GM12878 (cell line): ENCODE measurements around the gene PRKCB. TPM values are rescaled to one million over a fixed set of nuclear protein-coding genes. Genes with fewer than 3 reads are reported as not detected.
A peak's percentile ranks its signal among the peaks of the same experiment; 100 is the strongest.

Experiments
- ATAC-seq: fragments of 200-7000 bp; cut with Tn5 transposase; 3 replicates; pipeline ENCODE4 v1.9.1; 2020; ENCODE audit warnings: mild to moderate bottlenecking, moderate library complexity
- BruUV-seq: library from RNA; stranded (reverse); fragments of 400-500 nt; replicated peaks from 2 replicates; lab custom pipeline; 2021; lab: Mats Ljungman, UMichigan
- CTCF ChIA-PET: fragments of 300-600 bp; sonication (Branson Sonifier 250); formaldehyde crosslinking; extraction: SDS; loops from one replicate; lab custom pipeline; 2021; ENCODE audit warnings: inconsistent platforms; lab: Yijun Ruan, JAX
- POLR2A ChIA-PET: fragments of 350-600 bp; formaldehyde crosslinking; extraction: SDS; loops from one replicate; lab custom pipeline; 2021; ENCODE audit warnings: inconsistent platforms; lab: Charles Lee
- RAD21 ChIA-PET: fragments of 300-600 bp; sonication (Branson Sonifier 250); formaldehyde crosslinking; loops from one replicate; lab custom pipeline; 2023; ENCODE audit warnings: antibody characterized with exemption; ENCODE audit not compliant: unreplicated experiment; lab: Charles Lee
- SMC1A ChIA-PET: fragments of 300-600 bp; sonication (Branson Sonifier 250); formaldehyde crosslinking; loops from one replicate; lab custom pipeline; 2023; ENCODE audit not compliant: unreplicated experiment, uncharacterized antibody; lab: Charles Lee
- DNase-seq: peaks from one replicate; pipeline ENCODE4 v3.0.0-alpha.2; 2011; ENCODE audit warnings: low read depth, low spot score
- FAIRE-seq: peaks from 3 replicates; lab custom pipeline; 2011; peaks lifted over from hg19 to GRCh38; lab: Jason Lieb, UNC
- H2AFZ ChIP-seq: 2 replicates; pipeline ENCODE4 v1.6.0; 2011; ENCODE audit warnings: low read depth, low read length, control low read depth; ENCODE audit not compliant: control insufficient read depth
- H3K27ac ChIP-seq: 2 replicates; pipeline ENCODE4 v1.5.1; 2011; ENCODE audit warnings: control low read depth; ENCODE audit not compliant: control insufficient read depth, insufficient read depth
- H3K27me3 ChIP-seq, 2 experiments: replicated peaks in 1 of 2; 2 replicates each; pipeline versions ENCODE4 v1.6.0 to v1.6.1; 2011; ENCODE audit warnings: low read length in 1 of 2; ENCODE audit not compliant: control insufficient read depth in 2 of 2, insufficient read depth in 2 of 2
- H3K36me3 ChIP-seq, 2 experiments: 2 replicates each; pipeline ENCODE4 v1.5.1; 2011; ENCODE audit warnings: low read length in 1 of 2; ENCODE audit not compliant: control insufficient read depth in 2 of 2, insufficient read depth in 2 of 2
- H3K4me1 ChIP-seq: 2 replicates; pipeline ENCODE4 v1.6.1; 2011; ENCODE audit warnings: mild to moderate bottlenecking, low read length, moderate library complexity, mixed read lengths; ENCODE audit not compliant: control insufficient read depth, insufficient read depth
- H3K4me2 ChIP-seq: 2 replicates; pipeline ENCODE4 v1.6.0; 2011; ENCODE audit warnings: control low read depth; ENCODE audit not compliant: control insufficient read depth, insufficient read depth
- H3K4me3 ChIP-seq: fragments of 200-600 bp; sonication (generic); 2 replicates; pipeline ENCODE4 v1.5.1; 2016
- H3K79me2 ChIP-seq: 2 replicates; pipeline ENCODE4 v1.6.0; 2011; ENCODE audit warnings: low read length; ENCODE audit not compliant: control insufficient read depth, insufficient read depth
- H3K9ac ChIP-seq: 2 replicates; pipeline ENCODE4 v1.8.0; 2011; ENCODE audit warnings: low read length, control low read depth, mixed read lengths; ENCODE audit not compliant: control insufficient read depth, insufficient read depth
- H3K9me3 ChIP-seq: replicated peaks from 3 replicates; pipeline ENCODE4 v1.5.1; 2011; ENCODE audit warnings: mild to moderate bottlenecking, low read length; ENCODE audit not compliant: control insufficient read depth, insufficient read depth
- H4K20me1 ChIP-seq: 2 replicates; pipeline ENCODE4 v1.6.0; 2011; ENCODE audit not compliant: control insufficient read depth, insufficient read depth
- CBX3 ChIP-seq: fragments of 200-600 bp; sonication (generic); IDR thresholded peaks from 2 replicates; pipeline ENCODE4 v1.6.1; 2016; ENCODE audit warnings: low read depth, borderline replicate concordance
- CHD1 ChIP-seq: IDR thresholded peaks from 2 replicates; pipeline ENCODE4 v1.6.1; 2012; ENCODE audit warnings: low read depth, low read length, improper control_type of control experiment
- GATAD2B ChIP-seq: fragments of 450-650 bp; conservative IDR thresholded peaks from 2 replicates; pipeline ENCODE4 v1.6.1; 2017; ENCODE audit warnings: low read depth, mild to moderate bottlenecking, moderate library complexity
- IKZF1 ChIP-seq: fragments of 450-650 bp; conservative IDR thresholded peaks from 2 replicates; pipeline ENCODE4 v1.6.1; 2017; ENCODE audit warnings: antibody characterized with exemption, mild to moderate bottlenecking
- KAT2A ChIP-seq: conservative IDR thresholded peaks from 2 replicates; pipeline ENCODE4 v1.6.1; 2011; ENCODE audit warnings: low read depth, low read length; ENCODE audit not compliant: control insufficient read depth
- MTA3 ChIP-seq: IDR thresholded peaks from 2 replicates; pipeline ENCODE4 v1.6.1; 2012; ENCODE audit warnings: low read length, inconsistent platforms, borderline replicate concordance
- PML ChIP-seq: IDR thresholded peaks from 2 replicates; pipeline ENCODE4 v1.6.1; 2012; ENCODE audit warnings: low read length, inconsistent platforms
- ZNF217 ChIP-seq: fragments of 450-650 bp; IDR thresholded peaks from 2 replicates; pipeline ENCODE4 v1.6.1; 2017; ENCODE audit warnings: antibody characterized with exemption, mild to moderate bottlenecking
- ZZZ3 ChIP-seq: IDR thresholded peaks from 2 replicates; pipeline ENCODE4 v1.6.1; 2011; ENCODE audit warnings: low read depth; ENCODE audit not compliant: control insufficient read depth, insufficient read length
- WGBS: methylation state at CpG from one replicate; pipeline ENCODE4 v1.1.6; 2016; ENCODE audit warnings: low lambda C conversion rate; ENCODE audit not compliant: insufficient replicate concordance, insufficient coverage; ENCODE audit errors: missing lambda C conversion rate; 5-methylcytosine and 5-hydroxymethylcytosine counted together
- in situ Hi-C: fragments of 300-500 bp; cut with MboI; formaldehyde crosslinking; loops from 9 replicates; pipeline ENCODE4 v1.14.3; 2018; ENCODE audit warnings: mixed read lengths
- intact Hi-C: fragments of 100-400 bp; cut with micrococcal nuclease; formaldehyde crosslinking; loops from one replicate; pipeline ENCODE4 v1.14.2; 2022; ENCODE audit not compliant: unreplicated experiment
- polyA plus RNA-seq, 11 experiments: library from polyadenylated mRNA; depleted of rRNA in 4 of 11; unstranded in 6 of 11; stranded (reverse) in 5 of 11; fragments of >200 nt; fragmentation: Nextera tagmentation in 4 of 11; fragmentation: Illumina TruSeq in 1 of 11; extraction: Ambion mirVana in 4 of 11; extraction: Trizol in 1 of 11; gene quantifications; 1 replicate in 1 of 11; 2 replicates in 10 of 11; pipeline versions ENCODE4 v1.2.1 to v1.2.3, GENCODE V29; 2011 to 2016; ENCODE audit warnings: inconsistent platforms in 2 of 11, missing spikeins in 2 of 11, low read depth in 1 of 11
- total RNA-seq, 4 experiments: library from RNA; depleted of rRNA in 3 of 4; stranded (reverse); fragments of >200 nt in 3 of 4; fragmentation: Illumina TruSeq in 1 of 4; extraction: Trizol in 1 of 4; gene quantifications; 2 replicates each; pipeline versions ENCODE4 v1.2.1 to v1.2.3, GENCODE V29; 2013 to 2021
- TF ChIP-seq, protein P1 (sequence below): IDR thresholded peaks from 2 replicates; pipeline ENCODE4 v1.6.1; 2012; ENCODE audit warnings: low read length, inconsistent platforms
- TF ChIP-seq, protein P2 (sequence below): fragments of 450-650 bp; IDR thresholded peaks from 2 replicates; pipeline ENCODE4 v1.6.1; 2018; ENCODE audit warnings: mild to moderate bottlenecking, low read depth, moderate library complexity; ENCODE audit not compliant: partially characterized antibody
- TF ChIP-seq, protein P3 (sequence below): fragments of 450-650 bp; IDR thresholded peaks from 2 replicates; pipeline ENCODE4 v1.6.1; 2016; ENCODE audit warnings: mild to moderate bottlenecking, moderate library complexity, borderline replicate concordance

PRKCB gene
- total and polyA plus RNA-seq, 10 of the 15 experiments (the other 5 are each of a cell fraction or from before 2014, with no cell fraction given), result 21.4 to 158 (median 97.3) TPM

- TF ChIP-seq, protein P1, sequence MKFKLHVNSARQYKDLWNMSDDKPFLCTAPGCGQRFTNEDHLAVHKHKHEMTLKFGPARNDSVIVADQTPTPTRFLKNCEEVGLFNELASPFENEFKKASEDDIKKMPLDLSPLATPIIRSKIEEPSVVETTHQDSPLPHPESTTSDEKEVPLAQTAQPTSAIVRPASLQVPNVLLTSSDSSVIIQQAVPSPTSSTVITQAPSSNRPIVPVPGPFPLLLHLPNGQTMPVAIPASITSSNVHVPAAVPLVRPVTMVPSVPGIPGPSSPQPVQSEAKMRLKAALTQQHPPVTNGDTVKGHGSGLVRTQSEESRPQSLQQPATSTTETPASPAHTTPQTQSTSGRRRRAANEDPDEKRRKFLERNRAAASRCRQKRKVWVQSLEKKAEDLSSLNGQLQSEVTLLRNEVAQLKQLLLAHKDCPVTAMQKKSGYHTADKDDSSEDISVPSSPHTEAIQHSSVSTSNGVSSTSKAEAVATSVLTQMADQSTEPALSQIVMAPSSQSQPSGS, result 0 out of 2 replicates have a peak, but pooled peaks have one; percentile 7
- no peak for TF ChIP-seq ZNF217
Observed at GRCh38 chr16:23840310-23840709, 4.5 kb downstream of the PRKCB start (continued).

- peak overlapping the region; percentile 58; the same call in 1 of the 2 replicates for H3K4me3 ChIP-seq
- peaks cover 77% of the 10 kb centered on the region for H3K79me2 ChIP-seq
- H2AFZ ChIP-seq, result no peak overlapping the region
- CTCF ChIA-PET, result interaction anchor here (0.8 to 7.5 kb wide), 9 partner anchors 11 to 172 kb away, joined by 3 to 134 read pairs (median 8); no protein-coding TSS in a partner anchor
- no peaks in the 10 kb centered on the region for H3K9me3 ChIP-seq
- FAIRE-seq (peak; percentile 83), DNase-seq (peak; percentile 96), ATAC-seq (peak; percentile 76)
- POLR2A ChIA-PET, result interaction anchor here (0.6 to 4.9 kb wide), 10 partner anchors 9 to 168 kb away, joined by 3 to 79 read pairs (median 6); no protein-coding TSS in a partner anchor
- H3K9ac ChIP-seq, result peak overlapping the region; percentile 45
- peaks cover 40% of the 10 kb centered on the region for H3K4me1 ChIP-seq
- SMC1A ChIA-PET, result interaction anchor here (0.6 to 11.3 kb wide), 15 partner anchors 16 to 1655 kb away, joined by 3 to 466 read pairs (median 6); no protein-coding TSS in a partner anchor
- 0% methylated on average over 3 of the region's 3 CpGs for WGBS
- no peaks in the 10 kb centered on the region for H3K27me3 ChIP-seq
- intact Hi-C loops, result loop anchor here (1.0 to 2.0 kb wide), 5 partner anchors 15 to 194 kb away; no protein-coding TSS in a partner anchor
- H4K20me1 ChIP-seq, result no peaks in the 10 kb centered on the region
- RAD21 ChIA-PET, result interaction anchor here (0.7 to 7.5 kb wide), 13 partner anchors 12 to 188 kb away, joined by 3 to 177 read pairs (median 5); no protein-coding TSS in a partner anchor
- peak overlapping the region; percentile 80 for H3K27ac ChIP-seq
- H3K4me2 ChIP-seq, result peak overlapping the region; percentile 99
- H3K36me3 ChIP-seq, result peaks cover 0 to 5% of the 10 kb centered on the region in 2 experiments; a peak in 2 of 4 replicates
- in situ Hi-C loops, result loop anchor here (10.0 kb wide), 1 partner anchor 337 kb away; no protein-coding TSS in a partner anchor
- BruUV-seq, result no TSS peak
- TF ChIP-seq, protein P2, sequence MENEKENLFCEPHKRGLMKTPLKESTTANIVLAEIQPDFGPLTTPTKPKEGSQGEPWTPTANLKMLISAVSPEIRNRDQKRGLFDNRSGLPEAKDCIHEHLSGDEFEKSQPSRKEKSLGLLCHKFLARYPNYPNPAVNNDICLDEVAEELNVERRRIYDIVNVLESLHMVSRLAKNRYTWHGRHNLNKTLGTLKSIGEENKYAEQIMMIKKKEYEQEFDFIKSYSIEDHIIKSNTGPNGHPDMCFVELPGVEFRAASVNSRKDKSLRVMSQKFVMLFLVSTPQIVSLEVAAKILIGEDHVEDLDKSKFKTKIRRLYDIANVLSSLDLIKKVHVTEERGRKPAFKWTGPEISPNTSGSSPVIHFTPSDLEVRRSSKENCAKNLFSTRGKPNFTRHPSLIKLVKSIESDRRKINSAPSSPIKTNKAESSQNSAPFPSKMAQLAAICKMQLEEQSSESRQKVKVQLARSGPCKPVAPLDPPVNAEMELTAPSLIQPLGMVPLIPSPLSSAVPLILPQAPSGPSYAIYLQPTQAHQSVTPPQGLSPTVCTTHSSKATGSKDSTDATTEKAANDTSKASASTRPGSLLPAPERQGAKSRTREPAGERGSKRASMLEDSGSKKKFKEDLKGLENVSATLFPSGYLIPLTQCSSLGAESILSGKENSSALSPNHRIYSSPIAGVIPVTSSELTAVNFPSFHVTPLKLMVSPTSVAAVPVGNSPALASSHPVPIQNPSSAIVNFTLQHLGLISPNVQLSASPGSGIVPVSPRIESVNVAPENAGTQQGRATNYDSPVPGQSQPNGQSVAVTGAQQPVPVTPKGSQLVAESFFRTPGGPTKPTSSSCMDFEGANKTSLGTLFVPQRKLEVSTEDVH, result no peak
- TF ChIP-seq, protein P3, sequence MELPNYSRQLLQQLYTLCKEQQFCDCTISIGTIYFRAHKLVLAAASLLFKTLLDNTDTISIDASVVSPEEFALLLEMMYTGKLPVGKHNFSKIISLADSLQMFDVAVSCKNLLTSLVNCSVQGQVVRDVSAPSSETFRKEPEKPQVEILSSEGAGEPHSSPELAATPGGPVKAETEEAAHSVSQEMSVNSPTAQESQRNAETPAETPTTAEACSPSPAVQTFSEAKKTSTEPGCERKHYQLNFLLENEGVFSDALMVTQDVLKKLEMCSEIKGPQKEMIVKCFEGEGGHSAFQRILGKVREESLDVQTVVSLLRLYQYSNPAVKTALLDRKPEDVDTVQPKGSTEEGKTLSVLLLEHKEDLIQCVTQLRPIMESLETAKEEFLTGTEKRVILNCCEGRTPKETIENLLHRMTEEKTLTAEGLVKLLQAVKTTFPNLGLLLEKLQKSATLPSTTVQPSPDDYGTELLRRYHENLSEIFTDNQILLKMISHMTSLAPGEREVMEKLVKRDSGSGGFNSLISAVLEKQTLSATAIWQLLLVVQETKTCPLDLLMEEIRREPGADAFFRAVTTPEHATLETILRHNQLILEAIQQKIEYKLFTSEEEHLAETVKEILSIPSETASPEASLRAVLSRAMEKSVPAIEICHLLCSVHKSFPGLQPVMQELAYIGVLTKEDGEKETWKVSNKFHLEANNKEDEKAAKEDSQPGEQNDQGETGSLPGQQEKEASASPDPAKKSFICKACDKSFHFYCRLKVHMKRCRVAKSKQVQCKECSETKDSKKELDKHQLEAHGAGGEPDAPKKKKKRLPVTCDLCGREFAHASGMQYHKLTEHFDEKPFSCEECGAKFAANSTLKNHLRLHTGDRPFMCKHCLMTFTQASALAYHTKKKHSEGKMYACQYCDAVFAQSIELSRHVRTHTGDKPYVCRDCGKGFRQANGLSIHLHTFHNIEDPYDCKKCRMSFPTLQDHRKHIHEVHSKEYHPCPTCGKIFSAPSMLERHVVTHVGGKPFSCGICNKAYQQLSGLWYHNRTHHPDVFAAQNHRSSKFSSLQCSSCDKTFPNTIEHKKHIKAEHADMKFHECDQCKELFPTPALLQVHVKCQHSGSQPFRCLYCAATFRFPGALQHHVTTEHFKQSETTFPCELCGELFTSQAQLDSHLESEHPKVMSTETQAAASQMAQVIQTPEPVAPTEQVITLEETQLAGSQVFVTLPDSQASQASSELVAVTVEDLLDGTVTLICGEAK, result no peak
- TF ChIP-seq CBX3 (no peak), CHD1 (peak; percentile 81; the same call in 1 of the 2 replicates), KAT2A (no peak), ZZZ3 (no peak), GATAD2B (peak; percentile 56; the same call in 1 of the 2 replicates), PML (peak; percentile 68; the same call in 1 of the 2 replicates), MTA3 (peak; percentile 92), IKZF1 (peak; percentile 85)
Observed at GRCh38 chr16:23842137-23842600, 6.4 kb downstream of the PRKCB start.
